Measurements from ENCODE around the gene GGN.
A peak's percentile ranks its signal among the peaks of the same experiment; 100 is the strongest.
"Not testable (repeated sequence)": the region's sequence is repeated elsewhere in the genome, so short reads cannot be mapped to it uniquely, and the experiment has no call there.

Gene GGN

DNA sequence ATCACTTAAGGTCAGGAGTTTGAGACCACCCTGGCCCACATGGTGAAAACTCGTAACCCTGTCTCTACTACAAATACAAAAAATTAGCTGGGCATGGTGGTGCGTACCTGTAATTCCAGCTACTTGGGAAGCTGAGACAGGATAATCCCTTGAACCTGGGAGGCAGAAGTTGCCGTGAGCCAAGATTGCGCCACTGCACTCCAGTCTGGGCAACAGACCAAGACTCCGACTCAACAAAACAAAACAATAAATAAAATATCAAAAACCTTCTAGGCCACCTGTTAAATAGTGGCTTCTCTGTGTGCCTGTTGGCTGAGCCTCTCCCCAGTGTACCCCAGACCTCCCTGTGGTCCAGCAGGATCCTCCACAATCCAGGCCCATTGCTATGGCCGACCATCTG lies 16.8 kb downstream of the GGN start:
- TF ChIP-seq, protein P1, sequence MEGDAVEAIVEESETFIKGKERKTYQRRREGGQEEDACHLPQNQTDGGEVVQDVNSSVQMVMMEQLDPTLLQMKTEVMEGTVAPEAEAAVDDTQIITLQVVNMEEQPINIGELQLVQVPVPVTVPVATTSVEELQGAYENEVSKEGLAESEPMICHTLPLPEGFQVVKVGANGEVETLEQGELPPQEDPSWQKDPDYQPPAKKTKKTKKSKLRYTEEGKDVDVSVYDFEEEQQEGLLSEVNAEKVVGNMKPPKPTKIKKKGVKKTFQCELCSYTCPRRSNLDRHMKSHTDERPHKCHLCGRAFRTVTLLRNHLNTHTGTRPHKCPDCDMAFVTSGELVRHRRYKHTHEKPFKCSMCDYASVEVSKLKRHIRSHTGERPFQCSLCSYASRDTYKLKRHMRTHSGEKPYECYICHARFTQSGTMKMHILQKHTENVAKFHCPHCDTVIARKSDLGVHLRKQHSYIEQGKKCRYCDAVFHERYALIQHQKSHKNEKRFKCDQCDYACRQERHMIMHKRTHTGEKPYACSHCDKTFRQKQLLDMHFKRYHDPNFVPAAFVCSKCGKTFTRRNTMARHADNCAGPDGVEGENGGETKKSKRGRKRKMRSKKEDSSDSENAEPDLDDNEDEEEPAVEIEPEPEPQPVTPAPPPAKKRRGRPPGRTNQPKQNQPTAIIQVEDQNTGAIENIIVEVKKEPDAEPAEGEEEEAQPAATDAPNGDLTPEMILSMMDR (IDR thresholded peaks at IDR 0.05; ENCODE audit: borderline replicate concordance, control extremely low read depth, extremely low read depth, insufficient read depth, missing control alignments): no peak
- in situ Hi-C loops (cut with MboI; ENCODE audit: low sequenced_read_pairs, unreplicated experiment): no loop called here
- no peak for DNase-seq (ENCODE audit: low spot score)

DNA sequence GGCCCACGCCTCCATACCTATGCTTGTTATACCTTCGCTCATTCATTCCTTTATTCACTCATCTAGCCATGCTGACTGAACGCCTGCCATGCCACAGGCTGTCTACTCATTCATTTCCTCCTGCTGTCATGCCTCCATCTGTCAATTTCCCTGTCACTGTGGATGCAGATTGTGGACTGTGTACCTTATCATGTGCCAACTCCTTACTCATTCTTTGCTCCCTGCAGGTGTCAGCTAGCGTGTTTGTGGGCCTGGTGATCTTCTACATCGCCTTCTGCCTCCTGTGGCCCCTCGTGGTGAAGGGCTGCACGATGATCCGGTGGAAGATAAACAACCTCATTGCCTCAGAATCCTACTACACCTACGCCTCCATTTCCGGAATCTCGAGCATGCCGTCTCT lies 17.5 kb downstream of the GGN start:
- in situ Hi-C loops (cut with MboI; ENCODE audit: low sequenced_read_pairs, unreplicated experiment): no loop called here
- TF ChIP-seq, protein P1 (IDR thresholded peaks at IDR 0.05; ENCODE audit: borderline replicate concordance, control extremely low read depth, extremely low read depth, insufficient read depth, missing control alignments): no peak
- no peak for DNase-seq (ENCODE audit: low spot score)

DNA sequence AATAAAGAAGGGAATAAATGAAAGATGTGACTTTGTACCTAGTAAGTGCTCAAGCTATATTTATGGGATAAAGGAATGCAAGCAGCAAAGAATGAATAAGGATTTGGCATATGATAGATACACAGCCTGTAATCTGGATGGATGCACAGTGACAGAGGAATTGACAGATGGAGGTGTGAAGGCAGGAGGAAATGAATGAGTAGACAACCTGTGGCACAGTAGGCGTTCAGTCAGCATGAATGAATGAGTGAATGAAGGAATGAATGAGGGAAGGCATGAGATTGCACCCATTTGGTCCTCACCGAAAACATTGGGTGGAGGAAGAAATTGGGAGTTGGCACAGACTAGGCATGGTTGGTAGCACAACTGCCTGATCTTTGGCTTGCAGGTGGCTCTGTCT lies 18.2 kb downstream of the GGN start:
- TF ChIP-seq, protein P1 (IDR thresholded peaks at IDR 0.05; ENCODE audit: borderline replicate concordance, control extremely low read depth, extremely low read depth, insufficient read depth, missing control alignments): no peak
- in situ Hi-C loops (cut with MboI; ENCODE audit: low sequenced_read_pairs, unreplicated experiment): no loop called here
- DNase-seq (ENCODE audit: low spot score): no peak

DNA sequence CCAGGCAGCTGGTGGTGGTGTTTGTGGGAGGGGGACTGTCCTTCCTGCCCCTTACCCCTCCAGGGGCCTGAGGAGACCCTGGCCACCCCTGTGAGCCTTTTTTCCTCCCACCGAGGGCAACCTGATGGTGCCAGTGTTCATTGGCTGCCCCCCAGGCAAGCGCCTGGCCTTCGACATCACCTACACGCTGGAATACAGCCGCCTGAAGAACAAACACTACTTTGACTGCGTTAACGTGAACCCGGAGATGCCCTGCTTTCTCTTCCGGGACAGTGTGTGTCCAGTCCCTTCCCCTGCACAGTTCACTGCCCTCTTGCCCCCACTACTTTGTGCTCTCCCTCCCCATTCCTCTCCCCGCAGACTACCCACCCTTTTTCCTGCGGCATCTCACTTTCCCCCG lies 20.8 kb downstream of the GGN start:
- in situ Hi-C loops (cut with MboI; ENCODE audit: low sequenced_read_pairs, unreplicated experiment): no loop called here
- no peak for DNase-seq (ENCODE audit: low spot score)
- TF ChIP-seq, protein P1 (IDR thresholded peaks at IDR 0.05; ENCODE audit: borderline replicate concordance, control extremely low read depth, extremely low read depth, insufficient read depth, missing control alignments): no peak

DNA sequence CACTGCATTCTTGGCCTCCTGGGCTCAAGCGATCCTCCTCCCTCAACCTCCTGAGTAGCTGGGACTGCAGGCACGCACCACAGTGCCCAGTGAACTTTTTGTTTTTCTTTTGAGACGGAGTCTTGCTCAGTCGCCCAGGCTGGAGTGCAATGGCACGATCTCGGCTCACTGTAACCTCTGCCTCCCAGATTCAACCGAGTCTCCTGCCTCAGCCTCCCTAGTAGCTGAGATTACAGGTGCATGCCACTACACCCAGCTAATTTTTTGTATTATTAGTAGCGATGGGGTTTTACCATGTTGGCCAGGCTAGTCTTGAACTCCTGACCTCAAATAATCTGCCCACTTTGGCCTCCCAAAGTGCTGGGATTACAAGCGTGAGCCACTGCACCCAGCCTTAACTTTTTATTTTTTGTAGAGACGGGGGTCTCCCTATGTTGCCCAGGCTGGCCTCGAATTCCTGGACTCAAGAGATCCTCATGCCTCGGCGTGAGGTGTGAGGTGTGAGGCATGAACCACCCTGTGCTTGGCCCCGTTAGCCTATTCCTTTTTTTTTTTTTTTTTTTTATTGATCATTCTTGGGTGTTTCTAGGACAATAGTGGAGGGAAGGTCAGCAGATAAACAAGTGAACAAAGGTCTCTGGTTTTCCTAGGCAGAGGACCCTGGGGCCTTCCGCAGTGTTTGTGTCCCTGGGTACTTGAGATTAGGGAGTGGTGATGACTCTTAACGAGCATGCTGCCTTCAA lies 24.7 kb downstream of the GGN start:
- in situ Hi-C loops (cut with MboI; ENCODE audit: low sequenced_read_pairs, unreplicated experiment); DNase-seq (ENCODE audit: low spot score): not testable (repeated sequence)

DNA sequence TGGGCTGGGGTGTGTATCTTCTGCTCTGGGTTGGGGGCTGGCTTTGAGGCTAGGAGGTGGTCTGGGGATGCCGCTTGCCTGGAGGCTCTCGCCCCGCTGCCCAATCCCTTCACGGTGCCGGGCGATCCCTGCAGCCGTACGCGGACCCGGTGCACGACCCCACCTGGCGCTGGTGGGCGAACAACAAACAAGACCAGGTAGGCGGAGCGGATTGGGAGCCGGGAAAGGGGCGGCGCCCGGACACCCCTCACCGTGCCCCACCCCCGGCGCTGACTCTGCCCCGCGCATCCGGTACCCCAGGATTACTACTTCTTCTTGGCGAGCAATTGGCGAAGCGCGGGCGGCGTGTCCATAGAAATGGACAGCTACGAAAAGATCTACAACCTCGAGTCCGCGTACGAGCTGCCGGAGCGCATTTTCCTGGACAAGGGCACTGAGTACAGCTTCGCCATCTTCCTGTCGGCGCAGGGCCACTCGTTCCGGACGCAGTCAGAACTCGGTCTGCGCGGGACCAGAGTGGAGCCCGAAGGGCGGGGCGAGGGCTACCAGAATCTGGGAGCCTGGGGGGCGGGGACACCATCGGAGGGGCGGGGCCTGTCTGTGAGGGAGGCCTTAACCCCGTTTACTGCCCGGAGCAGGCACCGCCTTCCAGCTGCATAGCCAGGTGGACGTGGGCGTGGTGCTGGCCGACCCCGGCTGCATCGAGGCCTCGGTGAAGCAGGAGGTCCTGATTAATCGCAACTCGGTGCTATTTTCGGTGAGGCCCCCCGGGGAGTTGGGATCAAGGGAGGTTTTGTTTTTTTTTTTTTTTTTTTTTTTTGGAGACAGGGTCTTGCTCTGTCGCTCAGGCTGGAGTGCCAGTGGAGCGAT lies 25.5 kb downstream of the GGN start:
- in situ Hi-C loops (cut with MboI; ENCODE audit: low sequenced_read_pairs, unreplicated experiment): no loop called here
- TF ChIP-seq, protein P1 (IDR thresholded peaks at IDR 0.05; ENCODE audit: borderline replicate concordance, control extremely low read depth, extremely low read depth, insufficient read depth, missing control alignments): no peak
- DNase-seq (ENCODE audit: low spot score): peak; percentile 82

DNA sequence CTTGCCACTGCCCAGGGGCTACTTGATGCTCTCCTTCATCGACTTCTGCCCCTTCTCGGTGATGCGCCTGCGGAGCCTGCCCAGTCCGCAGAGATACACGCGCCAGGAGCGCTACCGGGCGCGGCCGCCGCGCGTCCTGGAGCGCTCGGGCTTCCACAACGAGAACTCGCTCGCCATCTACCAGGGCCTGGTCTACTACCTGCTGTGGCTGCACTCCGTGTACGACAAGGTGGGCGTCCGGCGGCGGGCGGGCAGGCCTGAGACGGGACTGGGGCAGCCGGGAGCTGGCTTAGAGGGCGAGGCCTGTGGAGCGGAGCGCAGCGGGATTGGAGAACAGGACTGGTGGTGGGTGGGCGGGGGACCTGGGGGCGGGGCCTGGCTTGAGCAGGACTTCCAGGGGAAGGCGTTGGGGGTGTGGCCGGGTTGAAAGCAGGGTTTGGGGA lies 26.2 kb downstream of the GGN start:
- in situ Hi-C loops (cut with MboI; ENCODE audit: low sequenced_read_pairs, unreplicated experiment): no loop called here

More for the DNA sequence above, 26.2 kb downstream of the GGN start:
- peak; percentile 88 for DNase-seq (ENCODE audit: low spot score)
- TF ChIP-seq, protein P1 (IDR thresholded peaks at IDR 0.05; ENCODE audit: borderline replicate concordance, control extremely low read depth, extremely low read depth, insufficient read depth, missing control alignments): no peak
